AG10803 (cell line): ENCODE data around the gene ARID5A.

Source experiments
- DNase-seq: peaks from one replicate; pipeline ENCODE4 v3.0.0; 2010; ENCODE audit warnings: low read depth
- H3K4me3 ChIP-seq: 2 replicates; pipeline ENCODE4 v1.5.1; 2011; ENCODE audit warnings: mild to moderate bottlenecking, low read length, control low read depth
- TF ChIP-seq, protein P1 (sequence below): conservative IDR thresholded peaks from 2 replicates; pipeline ENCODE4 v1.5.1; 2011; ENCODE audit warnings: mild to moderate bottlenecking, low read length, control low read depth, inconsistent platforms

The ARID5A gene

DNA sequence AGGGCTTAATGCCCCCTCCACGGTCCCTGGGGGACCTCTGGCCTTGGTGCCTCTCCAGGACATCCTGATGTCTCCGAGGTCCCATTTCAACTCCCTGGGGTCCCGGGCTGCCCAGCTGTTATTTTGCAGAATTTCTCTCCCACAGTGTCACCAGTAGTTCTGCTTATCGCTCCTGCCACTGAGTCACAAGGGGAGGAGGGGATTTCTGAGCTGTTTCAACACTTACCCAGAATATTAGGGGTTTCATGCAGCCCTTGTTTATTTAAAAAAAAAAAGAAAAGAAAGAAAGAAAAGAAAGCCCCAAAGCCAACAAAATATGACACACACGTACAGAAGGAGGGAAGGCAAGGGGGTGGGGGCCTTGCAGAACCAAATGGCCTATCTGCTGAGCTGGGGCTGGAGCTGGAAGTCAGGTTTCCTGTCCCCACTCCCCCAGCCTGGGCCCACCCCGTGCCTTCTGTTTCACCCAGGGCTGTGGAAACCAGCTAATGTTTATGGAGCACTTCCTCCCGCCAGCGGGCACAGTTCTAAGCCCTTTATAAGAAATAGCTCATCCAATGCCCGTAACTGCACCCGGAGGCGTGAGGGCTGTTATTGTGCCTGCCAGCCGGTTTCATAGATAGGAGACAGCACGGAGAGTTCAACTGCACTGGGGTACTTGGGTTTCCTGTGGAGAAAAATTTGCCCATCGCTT, 8.4 kb upstream of the ARID5A start:
- peak overlapping the region; percentile 40 for H3K4me3 ChIP-seq
- TF ChIP-seq, protein P1, sequence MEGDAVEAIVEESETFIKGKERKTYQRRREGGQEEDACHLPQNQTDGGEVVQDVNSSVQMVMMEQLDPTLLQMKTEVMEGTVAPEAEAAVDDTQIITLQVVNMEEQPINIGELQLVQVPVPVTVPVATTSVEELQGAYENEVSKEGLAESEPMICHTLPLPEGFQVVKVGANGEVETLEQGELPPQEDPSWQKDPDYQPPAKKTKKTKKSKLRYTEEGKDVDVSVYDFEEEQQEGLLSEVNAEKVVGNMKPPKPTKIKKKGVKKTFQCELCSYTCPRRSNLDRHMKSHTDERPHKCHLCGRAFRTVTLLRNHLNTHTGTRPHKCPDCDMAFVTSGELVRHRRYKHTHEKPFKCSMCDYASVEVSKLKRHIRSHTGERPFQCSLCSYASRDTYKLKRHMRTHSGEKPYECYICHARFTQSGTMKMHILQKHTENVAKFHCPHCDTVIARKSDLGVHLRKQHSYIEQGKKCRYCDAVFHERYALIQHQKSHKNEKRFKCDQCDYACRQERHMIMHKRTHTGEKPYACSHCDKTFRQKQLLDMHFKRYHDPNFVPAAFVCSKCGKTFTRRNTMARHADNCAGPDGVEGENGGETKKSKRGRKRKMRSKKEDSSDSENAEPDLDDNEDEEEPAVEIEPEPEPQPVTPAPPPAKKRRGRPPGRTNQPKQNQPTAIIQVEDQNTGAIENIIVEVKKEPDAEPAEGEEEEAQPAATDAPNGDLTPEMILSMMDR = no peak
- no peak for DNase-seq

DNA sequence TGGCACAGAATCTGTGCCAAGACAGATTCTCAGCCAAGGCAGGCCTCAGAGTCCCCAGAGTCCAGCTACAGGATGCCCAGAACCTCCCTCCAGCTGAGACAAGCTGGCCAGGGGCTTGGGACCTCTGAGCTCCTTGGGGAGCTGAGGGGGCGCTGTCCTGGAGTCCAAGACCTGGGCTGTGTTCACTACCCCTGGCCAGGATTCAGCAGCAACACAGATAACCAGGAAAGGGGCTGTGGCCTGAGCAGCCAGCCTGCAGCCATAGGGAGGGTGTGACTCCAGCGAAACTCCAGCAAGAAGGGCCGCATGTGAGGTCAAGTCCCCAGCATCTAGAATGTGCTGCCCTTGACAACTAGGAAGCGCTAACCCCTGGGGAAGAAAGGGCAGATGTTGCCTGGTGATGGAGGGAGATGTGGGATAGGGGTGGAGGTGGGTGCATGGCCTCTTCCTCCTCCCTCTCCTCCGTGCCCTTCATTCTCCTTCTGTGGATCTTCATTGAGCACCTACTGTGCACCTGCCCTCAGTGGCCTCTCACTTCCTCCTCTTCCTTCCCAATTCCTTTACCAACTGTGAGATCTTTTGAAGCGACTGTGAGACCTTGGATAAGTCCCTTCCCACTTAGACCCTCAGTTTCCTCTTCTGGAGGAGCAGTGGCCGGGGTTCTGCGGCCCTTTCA, 7.7 kb upstream of the ARID5A start:
- no peak overlapping the region for H3K4me3 ChIP-seq
- no peak for DNase-seq
- TF ChIP-seq, protein P1 = no peak

DNA sequence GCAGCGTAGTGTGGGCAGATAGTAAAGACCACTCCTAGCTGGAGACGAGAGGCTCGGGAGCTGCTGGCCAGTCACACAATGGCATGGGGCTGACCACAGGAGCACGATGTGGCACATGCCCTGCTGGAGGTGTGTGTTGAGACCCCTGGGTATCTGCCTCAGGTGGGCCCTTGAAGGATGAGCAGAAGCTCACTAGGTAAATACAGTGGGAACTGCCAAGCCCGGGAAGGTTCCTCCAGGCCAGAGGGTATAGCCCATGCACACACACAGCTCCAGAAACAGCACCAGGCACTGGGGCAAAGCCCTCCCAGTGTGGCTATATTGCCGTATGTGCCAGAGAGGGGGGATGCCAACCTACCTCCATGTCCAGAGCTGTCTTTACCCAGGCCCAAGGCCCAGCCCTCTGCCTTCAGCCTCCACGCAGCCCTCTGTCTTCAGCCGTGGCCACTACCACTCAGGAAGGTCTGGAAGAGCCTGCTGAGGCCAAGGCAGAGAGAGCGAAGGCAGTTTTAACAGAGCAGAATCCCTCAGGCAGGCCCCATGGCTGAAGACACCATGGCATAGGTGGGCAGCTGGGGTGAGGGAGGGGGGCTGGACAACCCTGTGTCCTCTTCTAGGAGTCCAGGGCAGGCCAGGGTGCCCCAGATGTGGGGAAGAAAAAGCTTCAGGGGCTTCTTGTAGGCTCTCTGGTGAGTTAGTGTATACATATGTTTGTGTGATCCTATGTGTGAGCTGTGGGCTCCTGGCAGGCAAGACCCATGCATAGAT, 7.0 kb upstream of the ARID5A start:
- TF ChIP-seq, protein P1 = no peak
- no peak for DNase-seq
- H3K4me3 ChIP-seq = no peak overlapping the region

DNA sequence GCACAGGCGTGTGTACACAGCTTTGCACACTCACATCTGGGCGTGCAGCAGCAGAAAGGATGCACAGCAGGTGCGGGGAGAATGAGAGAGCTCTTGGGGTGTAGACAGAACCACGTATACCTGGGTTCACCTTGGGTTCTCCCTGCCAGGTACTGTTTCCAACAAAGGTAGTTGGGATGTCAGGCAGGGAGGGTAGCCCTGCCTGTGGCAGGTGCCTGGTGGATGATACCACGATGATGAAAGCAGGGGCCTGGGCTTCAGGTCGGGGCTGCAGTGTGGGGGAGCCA, 6.5 kb upstream of the ARID5A start:
- TF ChIP-seq, protein P1 = no peak
- no peak for DNase-seq
- H3K4me3 ChIP-seq = no peak overlapping the region

DNA sequence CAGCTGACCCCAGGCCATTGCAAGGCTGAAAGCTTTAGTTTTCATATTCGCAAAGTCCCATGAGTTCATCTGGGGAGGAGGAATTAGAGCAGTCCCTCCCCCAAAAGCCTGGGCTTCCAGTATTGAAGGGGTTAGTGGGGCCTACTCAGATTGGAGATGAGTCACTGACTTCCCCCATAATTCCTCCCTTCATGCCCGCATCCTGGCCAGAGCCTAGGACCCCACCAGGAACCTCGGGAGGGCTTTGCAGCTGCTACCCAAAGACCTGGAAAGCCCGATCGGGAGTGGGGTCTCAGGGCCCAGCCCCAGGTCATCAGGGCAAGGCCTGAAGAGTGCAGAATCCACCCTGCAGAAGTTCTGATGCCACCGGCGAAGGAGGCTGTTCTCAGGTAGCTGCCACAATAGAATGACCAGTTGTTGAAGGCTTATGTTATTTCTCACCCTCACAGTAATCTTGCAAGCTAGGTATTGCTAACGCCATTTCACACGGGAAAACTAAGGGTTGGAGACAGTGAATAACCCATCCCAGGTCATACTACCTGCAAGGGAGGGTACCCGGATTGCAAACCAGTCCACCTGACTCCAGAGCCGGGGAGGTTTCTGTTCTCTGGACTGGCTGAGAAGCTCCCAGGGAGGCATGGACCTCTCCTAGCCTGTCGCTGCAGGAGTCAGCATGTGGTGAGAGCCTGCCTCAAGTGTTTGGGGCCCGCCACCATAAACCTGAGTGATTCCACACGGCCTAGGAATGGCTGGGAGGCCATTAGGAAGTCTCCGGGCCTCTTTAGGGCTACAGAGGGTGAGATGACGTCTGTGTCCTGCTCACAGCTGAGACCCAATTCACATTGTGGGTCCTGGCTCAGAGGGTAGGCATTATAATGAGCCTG, 5.8 kb upstream of the ARID5A start:
- H3K4me3 ChIP-seq = no peak overlapping the region
- TF ChIP-seq, protein P1 = no peak
- no peak for DNase-seq

DNA sequence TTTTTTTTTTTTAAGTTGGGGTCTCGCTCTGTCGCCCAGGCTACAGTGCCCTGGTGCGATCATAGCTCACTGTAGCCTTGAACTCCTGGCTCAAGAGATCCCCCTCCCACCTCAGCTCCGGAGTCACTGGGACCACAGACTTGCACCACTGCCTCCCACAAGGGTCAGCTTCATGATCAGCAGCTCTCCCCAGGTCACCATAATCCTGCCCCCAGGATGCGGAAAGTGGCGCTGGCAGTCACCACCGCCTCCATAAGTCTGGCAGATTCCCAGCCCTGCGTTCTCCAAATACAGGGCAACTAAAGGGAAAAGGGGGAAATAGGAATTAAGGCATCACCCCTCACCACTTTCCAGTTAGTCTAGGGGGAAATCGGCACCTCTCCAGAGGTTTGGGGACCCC, 5.2 kb upstream of the ARID5A start:
- DNase-seq = no peak
- TF ChIP-seq, protein P1 = no peak
- no peak overlapping the region for H3K4me3 ChIP-seq
